A549 (cell line): Measurements from ENCODE around the gene CACNA1I. TPM values are rescaled to one million over a fixed set of nuclear protein-coding genes. Genes with fewer than 3 reads are reported as not detected.

Experiments used
- ATAC-seq, 2 experiments: fragments of 200-7000 bp in 1 of 2; fragments of >200 bp in 1 of 2; cut with Nextera tagmentation in 1 of 2; cut with Tn5 transposase in 1 of 2; 3 replicates each; pipeline versions ENCODE4 v1.8.0 to v1.9.1; 2018 to 2020; ENCODE audit warnings: mild to moderate bottlenecking in 1 of 2, moderate library complexity in 1 of 2
- CTCF ChIA-PET: fragments of 300-600 bp; sonication (Branson Sonifier 250); formaldehyde crosslinking; extraction: SDS; loops from one replicate; lab custom pipeline; 2021; ENCODE audit warnings: antibody characterized with exemption, inconsistent platforms; lab: Yijun Ruan, JAX
- POLR2A ChIA-PET: fragments of 350-600 bp; formaldehyde crosslinking; extraction: SDS; loops from one replicate; lab custom pipeline; 2021; ENCODE audit warnings: antibody characterized with exemption, inconsistent platforms; lab: Yijun Ruan, JAX
- DNase-seq, 2 experiments: peaks; one replicate each; pipeline versions ENCODE4 v3.0.0 to v3.0.0-alpha.2; 2011 to 2016; ENCODE audit warnings: low read depth in 1 of 2, low spot score in 1 of 2
- FAIRE-seq: peaks from 2 replicates; lab custom pipeline; 2011; peaks lifted over from hg19 to GRCh38; lab: Jason Lieb, UNC
- H3K27ac ChIP-seq, 2 experiments: fragments of >200 bp; sonication (Bioruptor Twin); formaldehyde crosslinking; 3 replicates each; pipeline ENCODE4 v1.5.1; 2016 to 2017
- H3K4me1 ChIP-seq: fragments of >200 bp; sonication (Bioruptor Twin); formaldehyde crosslinking; 3 replicates; pipeline ENCODE4 v1.6.1; 2016
- H3K4me2 ChIP-seq: fragments of >200 bp; sonication (Bioruptor Twin); formaldehyde crosslinking; 3 replicates; pipeline ENCODE4 v1.6.1; 2016
- H3K4me3 ChIP-seq: fragments of >200 bp; sonication (Bioruptor Twin); formaldehyde crosslinking; 3 replicates; pipeline ENCODE4 v1.5.1; 2016
- H3K9me3 ChIP-seq: fragments of >200 bp; sonication (Bioruptor Twin); formaldehyde crosslinking; 3 replicates; pipeline ENCODE4 v1.6.1; 2016
- CBX8 ChIP-seq: fragments of 200-600 bp; sonication (generic); IDR thresholded peaks from 2 replicates; pipeline ENCODE4 v1.6.1; 2016
- CHD4 ChIP-seq: fragments of 200-600 bp; sonication (generic); IDR thresholded peaks from 2 replicates; pipeline ENCODE4 v1.6.1; 2016; ENCODE audit warnings: antibody characterized with exemption, mild to moderate bottlenecking, borderline replicate concordance
- E2F6 ChIP-seq: IDR thresholded peaks from 2 replicates; pipeline ENCODE4 v1.6.1; 2012; ENCODE audit warnings: low read depth, borderline replicate concordance
- ELK1 ChIP-seq: fragments of 150-350 bp; IDR thresholded peaks from 2 replicates; pipeline ENCODE4 v1.6.1; 2014; ENCODE audit warnings: low read depth, mild to moderate bottlenecking, low read length
- ESRRA ChIP-seq: fragments of 150-350 bp; IDR thresholded peaks from 2 replicates; pipeline ENCODE4 v1.6.1; 2014; ENCODE audit warnings: mild to moderate bottlenecking, low read length, borderline replicate concordance
- FOXS1 ChIP-seq: fragments of 250-450 bp; sonication (Bioruptor Pico); IDR thresholded peaks from 2 replicates; pipeline ENCODE4 v1.5.0; 2020; ENCODE audit warnings: mild to moderate bottlenecking, moderate library complexity
- HES2 ChIP-seq: fragments of >200 bp; sonication (Bioruptor Twin); formaldehyde crosslinking; IDR thresholded peaks from 2 replicates; pipeline ENCODE4 v1.6.1; 2016
- JUN ChIP-seq, 2 experiments: fragments of >200 bp; sonication (Bioruptor Twin); formaldehyde crosslinking; IDR thresholded peaks; 2 replicates in 1 of 2; 3 replicates in 1 of 2; pipeline ENCODE4 v1.6.1; 2016 to 2017
- MAZ ChIP-seq: fragments of 150-350 bp; IDR thresholded peaks from 2 replicates; pipeline ENCODE4 v1.6.1; 2014; ENCODE audit warnings: antibody characterized with exemption, low read depth, low read length, borderline replicate concordance
- MYC ChIP-seq: IDR thresholded peaks from 2 replicates; pipeline ENCODE4 v1.6.1; 2012; ENCODE audit warnings: mild to moderate bottlenecking, inconsistent platforms, low read length, improper control_type of control experiment, borderline replicate concordance
- PBX3 ChIP-seq: IDR thresholded peaks from 2 replicates; pipeline ENCODE4 v1.6.1; 2012
- PHF8 ChIP-seq: fragments of 200-600 bp; sonication (generic); IDR thresholded peaks from 2 replicates; pipeline ENCODE4 v1.6.1; 2016; ENCODE audit warnings: low read depth, mild to moderate bottlenecking, antibody characterized with exemption, moderate library complexity, borderline replicate concordance
- POLR2A ChIP-seq: IDR thresholded peaks from 2 replicates; pipeline ENCODE4 v1.6.1; 2012; ENCODE audit warnings: mild to moderate bottlenecking, low read length
- RCOR1 ChIP-seq: fragments of 150-350 bp; IDR thresholded peaks from 2 replicates; pipeline ENCODE4 v1.6.1; 2014; ENCODE audit warnings: antibody characterized with exemption, low read length, low read depth
- RFX5 ChIP-seq: fragments of 450-650 bp; IDR thresholded peaks from 2 replicates; pipeline ENCODE4 v1.7.1; 2014; ENCODE audit warnings: antibody characterized with exemption, mild to moderate bottlenecking, moderate library complexity
- RNF2 ChIP-seq: fragments of 200-600 bp; sonication (generic); IDR thresholded peaks from 2 replicates; pipeline ENCODE4 v1.6.1; 2016; ENCODE audit warnings: low read depth, mild to moderate bottlenecking, antibody characterized with exemption, moderate library complexity, borderline replicate concordance
- SREBF2 ChIP-seq: fragments of 450-650 bp; IDR thresholded peaks from 2 replicates; pipeline ENCODE4 v1.6.1; 2014; ENCODE audit warnings: mild to moderate bottlenecking, moderate library complexity
- ZC3H11A ChIP-seq: fragments of 450-650 bp; IDR thresholded peaks from 2 replicates; pipeline ENCODE4 v1.6.1; 2014; ENCODE audit warnings: antibody characterized with exemption, mild to moderate bottlenecking
- ZFP36 ChIP-seq: fragments of 450-650 bp; IDR thresholded peaks from 2 replicates; pipeline ENCODE4 v1.6.1; 2014; ENCODE audit warnings: borderline replicate concordance; ENCODE audit not compliant: partially characterized antibody
- WGBS: methylation state at CpG from one replicate; pipeline ENCODE4 v1.1.6; 2017; ENCODE audit errors: missing lambda C conversion rate; 5-methylcytosine and 5-hydroxymethylcytosine counted together
- polyA plus RNA-seq, 4 experiments: library from polyadenylated mRNA; depleted of rRNA in 3 of 4; stranded (reverse); fragments of >200 nt; fragmentation: RNase III in 1 of 4; extraction: RNeasy Plus Mini Kit Qiagen cat#74134 plus additional on column Dnase treatment in 1 of 4; gene quantifications; 2 replicates in 3 of 4; 3 replicates in 1 of 4; pipeline ENCODE4 v1.2.3, GENCODE V29; 2011 to 2017
- TF ChIP-seq, protein P1 (sequence below): fragments of >200 bp; sonication (Bioruptor Twin); formaldehyde crosslinking; IDR thresholded peaks from 3 replicates; pipeline ENCODE4 v1.6.1; 2016
- TF ChIP-seq, protein P2 (sequence below): fragments of >200 bp; sonication (Bioruptor Twin); formaldehyde crosslinking; IDR thresholded peaks from 3 replicates; pipeline ENCODE4 v1.5.1; 2016
- TF ChIP-seq, protein P3 (sequence below): IDR thresholded peaks from 2 replicates; pipeline ENCODE4 v1.6.1; 2012

CACNA1I gene
- polyA plus RNA-seq, 2 of the 4 experiments (the other 2 are of a cell fraction): 0.03 to 0.13 TPM

DNA sequence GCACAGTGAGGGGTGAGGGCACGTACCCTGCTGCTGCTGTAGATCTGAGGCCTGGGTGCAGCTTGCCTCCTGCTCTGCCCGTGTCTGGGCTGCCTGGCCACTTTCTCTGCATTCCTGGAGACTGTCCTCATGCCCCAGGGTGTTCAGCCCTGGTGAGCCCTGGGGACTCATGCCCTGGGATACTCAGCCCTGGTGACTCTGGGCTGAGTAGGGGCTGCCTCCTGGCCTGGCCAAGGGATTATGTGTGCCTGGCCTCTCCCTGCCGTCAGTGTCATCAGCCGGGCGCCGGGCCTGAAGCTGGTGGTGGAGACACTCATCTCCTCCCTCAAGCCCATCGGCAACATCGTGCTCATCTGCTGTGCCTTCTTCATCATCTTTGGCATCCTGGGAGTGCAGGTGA, 94.7 kb downstream of the CACNA1I start (continued):
- TF ChIP-seq POLR2A: no peak
- no peak for TF ChIP-seq CHD4
- TF ChIP-seq PBX3: no peak
- no peak for TF ChIP-seq ELK1
- TF ChIP-seq JUN (IDR thresholded peaks at IDR 0.05): no peak

GRCh38 chr22:39665661-39666431, 95.3 kb downstream of the CACNA1I start:
- ATAC-seq (no peak), DNase-seq (no peak), FAIRE-seq (no peak)
- 0 out of 3 replicates have a peak, but pooled peaks cover 6% of the 10 kb centered on the region for H3K4me1 ChIP-seq
- no peak for TF ChIP-seq CBX8
- no peak for TF ChIP-seq ESRRA
- TF ChIP-seq ZFP36: no peak
- TF ChIP-seq, protein P1, sequence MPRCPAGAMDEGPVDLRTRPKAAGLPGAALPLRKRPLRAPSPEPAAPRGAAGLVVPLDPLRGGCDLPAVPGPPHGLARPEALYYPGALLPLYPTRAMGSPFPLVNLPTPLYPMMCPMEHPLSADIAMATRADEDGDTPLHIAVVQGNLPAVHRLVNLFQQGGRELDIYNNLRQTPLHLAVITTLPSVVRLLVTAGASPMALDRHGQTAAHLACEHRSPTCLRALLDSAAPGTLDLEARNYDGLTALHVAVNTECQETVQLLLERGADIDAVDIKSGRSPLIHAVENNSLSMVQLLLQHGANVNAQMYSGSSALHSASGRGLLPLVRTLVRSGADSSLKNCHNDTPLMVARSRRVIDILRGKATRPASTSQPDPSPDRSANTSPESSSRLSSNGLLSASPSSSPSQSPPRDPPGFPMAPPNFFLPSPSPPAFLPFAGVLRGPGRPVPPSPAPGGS: no peak
- no peak for TF ChIP-seq CHD4
- TF ChIP-seq RFX5: no peak
- TF ChIP-seq JUN (IDR thresholded peaks at IDR 0.05): no peak
- no peak for TF ChIP-seq RCOR1
- no peak for TF ChIP-seq PHF8
- no peak for TF ChIP-seq FOXS1 (CRISPR knock-in tag)
- no peak for TF ChIP-seq MYC
- TF ChIP-seq ELK1: no peak
- H3K4me3 ChIP-seq: no peak overlapping the region
- POLR2A ChIA-PET: no interaction called here
- no peak overlapping the region for H3K27ac ChIP-seq
- H3K9me3 ChIP-seq: peaks cover under 1% of the 10 kb centered on the region; the same call in 1 of the 3 replicates
- CTCF ChIA-PET: no interaction called here
- WGBS: 82% methylated on average over 9 of the region's 16 CpGs
- no peak overlapping the region for H3K4me2 ChIP-seq

GRCh38 chr22:39666495-39666894, 95.9 kb downstream of the CACNA1I start:
- peaks cover 6% of the 10 kb centered on the region; the same call in 1 of the 3 replicates for H3K9me3 ChIP-seq
- no peak overlapping the region for H3K4me2 ChIP-seq
- no peak overlapping the region for H3K27ac ChIP-seq
- no peak for ATAC-seq
- CTCF ChIA-PET: no interaction called here
- H3K4me3 ChIP-seq: no peak overlapping the region
- TF ChIP-seq ZFP36 (no peak), JUN (IDR thresholded peaks at IDR 0.05) (no peak), RFX5 (no peak), MAZ (no peak), ZC3H11A (no peak), SREBF2 (no peak), RNF2 (no peak), HES2 (no peak), E2F6 (no peak)
- TF ChIP-seq, protein P2, sequence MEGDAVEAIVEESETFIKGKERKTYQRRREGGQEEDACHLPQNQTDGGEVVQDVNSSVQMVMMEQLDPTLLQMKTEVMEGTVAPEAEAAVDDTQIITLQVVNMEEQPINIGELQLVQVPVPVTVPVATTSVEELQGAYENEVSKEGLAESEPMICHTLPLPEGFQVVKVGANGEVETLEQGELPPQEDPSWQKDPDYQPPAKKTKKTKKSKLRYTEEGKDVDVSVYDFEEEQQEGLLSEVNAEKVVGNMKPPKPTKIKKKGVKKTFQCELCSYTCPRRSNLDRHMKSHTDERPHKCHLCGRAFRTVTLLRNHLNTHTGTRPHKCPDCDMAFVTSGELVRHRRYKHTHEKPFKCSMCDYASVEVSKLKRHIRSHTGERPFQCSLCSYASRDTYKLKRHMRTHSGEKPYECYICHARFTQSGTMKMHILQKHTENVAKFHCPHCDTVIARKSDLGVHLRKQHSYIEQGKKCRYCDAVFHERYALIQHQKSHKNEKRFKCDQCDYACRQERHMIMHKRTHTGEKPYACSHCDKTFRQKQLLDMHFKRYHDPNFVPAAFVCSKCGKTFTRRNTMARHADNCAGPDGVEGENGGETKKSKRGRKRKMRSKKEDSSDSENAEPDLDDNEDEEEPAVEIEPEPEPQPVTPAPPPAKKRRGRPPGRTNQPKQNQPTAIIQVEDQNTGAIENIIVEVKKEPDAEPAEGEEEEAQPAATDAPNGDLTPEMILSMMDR: no peak
- TF ChIP-seq, protein P3, sequence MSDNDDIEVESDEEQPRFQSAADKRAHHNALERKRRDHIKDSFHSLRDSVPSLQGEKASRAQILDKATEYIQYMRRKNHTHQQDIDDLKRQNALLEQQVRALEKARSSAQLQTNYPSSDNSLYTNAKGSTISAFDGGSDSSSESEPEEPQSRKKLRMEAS: no peak
- TF ChIP-seq, all 56 proteins: peak for 0
- POLR2A ChIA-PET: no interaction called here
- FAIRE-seq (no peak), DNase-seq (no peak)
- 83% methylated on average over 1 of the region's 5 CpGs for WGBS
- 0 out of 3 replicates have a peak, but pooled peaks cover 6% of the 10 kb centered on the region for H3K4me1 ChIP-seq
